SU-DHL-6 (cell line): ENCODE measurements around the gene UFD1.

ENCODE experiments used
- CTCF ChIP-seq: fragments of 200-600 bp; sonication (generic); IDR thresholded peaks from one replicate; pipeline ENCODE4 v1.5.1; 2017; ENCODE audit warnings: antibody characterized with exemption, mild to moderate bottlenecking, low read length, moderate library complexity; ENCODE audit not compliant: insufficient read depth, poor library complexity, severe bottlenecking
- EZH2phosphoT487 ChIP-seq: fragments of 200-600 bp; sonication (generic), shearing (Covaris generic); conservative IDR thresholded peaks from 2 replicates; pipeline ENCODE4 v1.6.1; 2018; ENCODE audit warnings: mild to moderate bottlenecking, antibody characterized with exemption, low read length, moderate library complexity, mixed read lengths

GRCh38 chr22:19463491-19464469, 15.2 kb downstream of the UFD1 start:
- TF ChIP-seq CTCF (no peak), EZH2phosphoT487 (no peak)
